MM.1S (cell line): Measurements from ENCODE around the gene PAK4.

Experiments used
- EZH2 ChIP-seq: fragments of 300-600 bp; sonication (generic); optimal IDR thresholded peaks from 2 replicates; pipeline ENCODE3; 2017; ENCODE audit warnings: low read depth, mild to moderate bottlenecking, antibody characterized with exemption, low read length, mixed read lengths
- TF ChIP-seq, protein P1 (sequence below): fragments of 300-600 bp; sonication (generic); IDR thresholded peaks from 2 replicates; pipeline ENCODE4 v1.5.1; 2016; ENCODE audit warnings: antibody characterized with exemption, low read length, mixed read lengths

- TF ChIP-seq, protein P1, sequence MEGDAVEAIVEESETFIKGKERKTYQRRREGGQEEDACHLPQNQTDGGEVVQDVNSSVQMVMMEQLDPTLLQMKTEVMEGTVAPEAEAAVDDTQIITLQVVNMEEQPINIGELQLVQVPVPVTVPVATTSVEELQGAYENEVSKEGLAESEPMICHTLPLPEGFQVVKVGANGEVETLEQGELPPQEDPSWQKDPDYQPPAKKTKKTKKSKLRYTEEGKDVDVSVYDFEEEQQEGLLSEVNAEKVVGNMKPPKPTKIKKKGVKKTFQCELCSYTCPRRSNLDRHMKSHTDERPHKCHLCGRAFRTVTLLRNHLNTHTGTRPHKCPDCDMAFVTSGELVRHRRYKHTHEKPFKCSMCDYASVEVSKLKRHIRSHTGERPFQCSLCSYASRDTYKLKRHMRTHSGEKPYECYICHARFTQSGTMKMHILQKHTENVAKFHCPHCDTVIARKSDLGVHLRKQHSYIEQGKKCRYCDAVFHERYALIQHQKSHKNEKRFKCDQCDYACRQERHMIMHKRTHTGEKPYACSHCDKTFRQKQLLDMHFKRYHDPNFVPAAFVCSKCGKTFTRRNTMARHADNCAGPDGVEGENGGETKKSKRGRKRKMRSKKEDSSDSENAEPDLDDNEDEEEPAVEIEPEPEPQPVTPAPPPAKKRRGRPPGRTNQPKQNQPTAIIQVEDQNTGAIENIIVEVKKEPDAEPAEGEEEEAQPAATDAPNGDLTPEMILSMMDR, result no peak
- TF ChIP-seq EZH2, result no peak
Observed at GRCh38 chr19:39168258-39169142, 42.9 kb downstream of the PAK4 start.
